Stomach (tissue), 4 donors: ENCODE measurements around the gene PPP2R5C.

Source experiments
- CTCF ChIP-seq, 7 experiments: fragments of 450-650 bp in 4 of 7; fragments of 200-600 bp in 3 of 7; sonication (generic) in 3 of 7; IDR thresholded peaks; one replicate each; pipeline ENCODE4 v1.5.1; 2016 to 2019; ENCODE audit warnings: antibody characterized with exemption in 7 of 7, control low read depth in 2 of 7, mild to moderate bottlenecking in 1 of 7
- EP300 ChIP-seq: sonication (generic); formaldehyde crosslinking; IDR thresholded peaks from one replicate; pipeline ENCODE4 v1.6.1; 2017; ENCODE audit warnings: antibody characterized with exemption
- POLR2A ChIP-seq, 4 donors: fragments of 450-650 bp; IDR thresholded peaks; one replicate each; pipeline ENCODE4 v1.6.1; 2016; ENCODE audit warnings: antibody characterized with exemption in 4 of 4, control low read depth in 2 of 4, mild to moderate bottlenecking in 1 of 4, moderate library complexity in 1 of 4
- POLR2AphosphoS5 ChIP-seq, 3 donors: sonication (generic); formaldehyde crosslinking; IDR thresholded peaks; one replicate each; pipeline ENCODE4 v1.6.1; 2016; ENCODE audit warnings: antibody characterized with exemption in 3 of 3

- no peak for TF ChIP-seq CTCF (IDR thresholded peaks at IDR 0.05)
- TF ChIP-seq POLR2AphosphoS5 (IDR thresholded peaks at IDR 0.05), result no peak
- TF ChIP-seq POLR2A (IDR thresholded peaks at IDR 0.05), result no peak
- no peak for TF ChIP-seq EP300
Measured at GRCh38 chr14:101730626-101731186, 30.8 kb upstream of the PPP2R5C start.
